ENCODE data around the gene ATXN1.

- TF ChIP-seq, protein P1, sequence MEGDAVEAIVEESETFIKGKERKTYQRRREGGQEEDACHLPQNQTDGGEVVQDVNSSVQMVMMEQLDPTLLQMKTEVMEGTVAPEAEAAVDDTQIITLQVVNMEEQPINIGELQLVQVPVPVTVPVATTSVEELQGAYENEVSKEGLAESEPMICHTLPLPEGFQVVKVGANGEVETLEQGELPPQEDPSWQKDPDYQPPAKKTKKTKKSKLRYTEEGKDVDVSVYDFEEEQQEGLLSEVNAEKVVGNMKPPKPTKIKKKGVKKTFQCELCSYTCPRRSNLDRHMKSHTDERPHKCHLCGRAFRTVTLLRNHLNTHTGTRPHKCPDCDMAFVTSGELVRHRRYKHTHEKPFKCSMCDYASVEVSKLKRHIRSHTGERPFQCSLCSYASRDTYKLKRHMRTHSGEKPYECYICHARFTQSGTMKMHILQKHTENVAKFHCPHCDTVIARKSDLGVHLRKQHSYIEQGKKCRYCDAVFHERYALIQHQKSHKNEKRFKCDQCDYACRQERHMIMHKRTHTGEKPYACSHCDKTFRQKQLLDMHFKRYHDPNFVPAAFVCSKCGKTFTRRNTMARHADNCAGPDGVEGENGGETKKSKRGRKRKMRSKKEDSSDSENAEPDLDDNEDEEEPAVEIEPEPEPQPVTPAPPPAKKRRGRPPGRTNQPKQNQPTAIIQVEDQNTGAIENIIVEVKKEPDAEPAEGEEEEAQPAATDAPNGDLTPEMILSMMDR (IDR thresholded peaks at IDR 0.05) = no peak
- no peak for TF ChIP-seq POLR2A (IDR thresholded peaks at IDR 0.05)
These were observed 274.6 kb downstream of the ATXN1 start for GRCh38 chr6:16486661-16487060.

Measured in lower leg skin (tissue), 3 donors.